ENCODE data around the gene MLLT6. TPM values are rescaled to one million over a fixed set of nuclear protein-coding genes. Genes with fewer than 3 reads are reported as not detected.
A peak's percentile ranks its signal among the peaks of the same experiment; 100 is the strongest.

MLLT6 gene
- total RNA-seq, 1 donor from 2014 or later, result 7.4 TPM

GRCh38 chr17:38702166-38702915 is 2.7 kb upstream of the MLLT6 start:
- H3K4me2 ChIP-seq, result peak overlapping the region; percentile 83
- H3K79me2 ChIP-seq (ENCODE audit: low read depth), result no peaks in the 10 kb centered on the region
- H3K27me3 ChIP-seq, result peaks cover 95% of the 10 kb centered on the region
- TF ChIP-seq EZH2 (IDR thresholded peaks at IDR 0.05) (no peak), EZH2phosphoT487 (IDR thresholded peaks at IDR 0.05) (no peak), CTCF (IDR thresholded peaks at IDR 0.05) (no peak)
- peaks cover 42% of the 10 kb centered on the region for H4K20me1 ChIP-seq (ENCODE audit: low read depth)
- peaks cover 60% of the 10 kb centered on the region for H3F3A ChIP-seq (ENCODE audit: low read depth)
- Mint-ChIP-seq H3K36me3 (no peaks in the 10 kb centered on the region), H3K27me3 (ENCODE audit: insufficient read depth, low read depth) (peaks cover 18% of the 10 kb centered on the region), H3K4me1 (peaks cover 39% of the 10 kb centered on the region), H3K4me3 (peak overlapping the region; percentile 93), H3K27ac (no peak overlapping the region), H3K9me3 (no peaks in the 10 kb centered on the region)
- no peaks in the 10 kb centered on the region for H3K9me3 ChIP-seq (ENCODE audit: low read depth)
- no peak overlapping the region for H3K27ac ChIP-seq
- peak; percentile 90 for DNase-seq (ENCODE audit: low spot score)
- peak overlapping the region; percentile 87 for H2AFZ ChIP-seq (replicated peaks)
- H3K4me1 ChIP-seq, result peaks cover 20% of the 10 kb centered on the region
- peak overlapping the region; percentile 60 for H3K4me3 ChIP-seq
- H3K36me3 ChIP-seq, result no peaks in the 10 kb centered on the region
- H3K9ac ChIP-seq, result no peak overlapping the region

- Histone ChIP-seq H3F3A (ENCODE audit: low read depth) (peaks cover 58% of the 10 kb centered on the region), H3K27me3 (peaks cover 94% of the 10 kb centered on the region), H3K4me1 (peaks cover 20% of the 10 kb centered on the region), H3K4me2 (peak overlapping the region; percentile 98), H4K20me1 (ENCODE audit: low read depth) (peaks cover 43% of the 10 kb centered on the region), H3K27ac (no peak overlapping the region), H3K4me3 (peak overlapping the region; percentile 87), H3K79me2 (ENCODE audit: low read depth) (no peaks in the 10 kb centered on the region), H3K9ac (no peak overlapping the region), H3K9me3 (ENCODE audit: low read depth) (no peaks in the 10 kb centered on the region), H2AFZ (replicated peaks) (no peak overlapping the region), H3K36me3 (no peaks in the 10 kb centered on the region)
- peak; percentile 84 for TF ChIP-seq EZH2phosphoT487 (IDR thresholded peaks at IDR 0.05)
- no peak for TF ChIP-seq CTCF (IDR thresholded peaks at IDR 0.05)
- peak; percentile 34 for TF ChIP-seq EZH2 (IDR thresholded peaks at IDR 0.05)
- H3K9me3 Mint-ChIP-seq, result no peaks in the 10 kb centered on the region
- H3K27me3 Mint-ChIP-seq (ENCODE audit: insufficient read depth, low read depth), result peaks cover 13% of the 10 kb centered on the region
- peaks cover 46% of the 10 kb centered on the region for H3K4me1 Mint-ChIP-seq
- H3K4me3 Mint-ChIP-seq, result peak overlapping the region; percentile 93
- H3K27ac Mint-ChIP-seq, result no peak overlapping the region
- H3K36me3 Mint-ChIP-seq, result no peaks in the 10 kb centered on the region
- no peak for DNase-seq (ENCODE audit: low spot score)
Measured at GRCh38 chr17:38702916-38703741, 1.9 kb upstream of the MLLT6 start.

GRCh38 chr17:38703742-38704605 is 1.1 kb upstream of the MLLT6 start:
- Mint-ChIP-seq H3K9me3 (no peaks in the 10 kb centered on the region), H3K4me3 (peak overlapping the region; percentile 93), H3K27ac (peak overlapping the region; percentile 89), H3K27me3 (ENCODE audit: insufficient read depth, low read depth) (peaks cover 13% of the 10 kb centered on the region), H3K4me1 (peaks cover 47% of the 10 kb centered on the region), H3K36me3 (no peaks in the 10 kb centered on the region)
- Histone ChIP-seq H3K79me2 (ENCODE audit: low read depth) (no peaks in the 10 kb centered on the region), H4K20me1 (ENCODE audit: low read depth) (peaks cover 50% of the 10 kb centered on the region), H3K4me1 (peaks cover 20% of the 10 kb centered on the region), H3K36me3 (no peaks in the 10 kb centered on the region), H3K4me2 (peak overlapping the region; percentile 98), H3K27ac (no peak overlapping the region), H3K27me3 (peaks cover 86% of the 10 kb centered on the region), H3K9ac (no peak overlapping the region), H3K4me3 (peak overlapping the region; percentile 87), H3F3A (ENCODE audit: low read depth) (peaks cover 58% of the 10 kb centered on the region), H2AFZ (replicated peaks) (no peak overlapping the region), H3K9me3 (ENCODE audit: low read depth) (no peaks in the 10 kb centered on the region)
- peak; percentile 84 for DNase-seq (ENCODE audit: low spot score)
- TF ChIP-seq EZH2 (IDR thresholded peaks at IDR 0.05), result peak; percentile 97
- no peak for TF ChIP-seq CTCF (IDR thresholded peaks at IDR 0.05)
- TF ChIP-seq EZH2phosphoT487 (IDR thresholded peaks at IDR 0.05), result peak; percentile 80
